Suppressor macrophage treated with lipopolysaccharide for 4 hours (primary cell): Measurements from ENCODE around the gene ARMC2.
"Not testable (repeated sequence)": the region's sequence is repeated elsewhere in the genome, so short reads cannot be mapped to it uniquely, and the experiment has no call there.

ENCODE experiments used
- DNase-seq: peaks from one replicate; pipeline ENCODE4 v3.0.0-alpha.2; 2020

The ARMC2 gene

DNA sequence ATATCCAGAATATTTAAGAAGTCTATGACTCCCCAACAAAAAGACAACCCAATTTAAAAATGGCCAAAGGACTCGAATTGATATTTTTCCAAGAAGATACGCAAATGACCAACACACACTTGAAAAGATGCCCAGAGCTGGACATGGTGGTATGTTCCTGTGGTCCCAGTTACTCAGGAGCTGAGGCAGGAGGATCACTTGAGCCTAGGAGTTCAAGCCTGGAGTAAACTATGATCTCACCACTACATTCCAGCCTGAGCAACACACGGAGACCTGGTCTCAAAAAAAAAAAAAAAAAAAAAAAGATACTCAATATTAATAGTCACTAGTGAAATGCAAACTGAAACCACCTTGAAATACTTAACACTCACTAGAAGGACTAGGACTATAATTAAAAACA, 12.2 kb upstream of the ARMC2 start:
- no peak for DNase-seq

- DNase-seq = peak; percentile 84
Measured at GRCh38 chr6:108837236-108837971, 10.8 kb upstream of the ARMC2 start.

GRCh38 chr6:108838101-108838717, 10.0 kb upstream of the ARMC2 start:
- no peak for DNase-seq

- DNase-seq = no peak
Measured at GRCh38 chr6:108839083-108839642, 9.1 kb upstream of the ARMC2 start.

DNA sequence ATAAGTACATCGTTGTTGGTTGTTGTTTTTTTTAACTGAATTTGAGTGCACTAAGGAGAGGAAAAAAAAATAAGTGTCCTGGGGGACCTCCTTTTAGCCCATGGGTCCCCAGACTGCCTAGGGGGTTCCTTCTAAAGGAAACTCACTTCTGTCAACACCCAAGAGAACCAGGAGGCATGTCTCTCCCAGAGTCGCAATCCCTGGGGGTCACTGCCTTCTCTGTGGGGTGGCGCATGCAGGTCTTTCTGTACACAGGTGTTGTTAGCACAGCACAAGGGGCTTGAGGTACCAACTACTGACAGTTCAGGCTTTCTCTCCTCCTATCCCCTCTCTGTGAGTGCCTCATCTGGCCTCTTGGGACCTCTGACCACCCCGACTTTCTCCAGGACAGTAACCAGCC, 7.3 kb upstream of the ARMC2 start:
- DNase-seq = no peak

- DNase-seq = peak; percentile 92
Measured at GRCh38 chr6:108841377-108841855, 6.8 kb upstream of the ARMC2 start.

DNA sequence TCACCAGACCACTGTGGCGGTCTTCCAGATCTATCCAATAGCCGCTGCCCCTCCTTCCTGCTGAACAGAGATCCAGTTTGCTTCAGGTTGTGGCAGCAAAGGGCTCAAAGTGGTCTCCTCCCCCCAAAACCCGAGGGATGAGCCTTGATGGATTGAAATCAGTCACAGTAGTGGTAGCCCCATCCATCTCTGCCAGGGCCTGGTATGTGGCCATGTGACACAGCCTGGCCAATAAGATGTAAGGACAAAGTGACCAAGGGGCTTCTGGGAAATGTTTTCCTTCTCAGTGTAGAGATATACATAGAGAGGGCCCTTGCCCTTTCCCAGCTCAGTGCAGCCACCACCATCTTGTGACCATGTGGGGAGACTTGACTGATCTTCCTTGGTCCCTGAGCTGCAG, 4.1 kb upstream of the ARMC2 start:
- no peak for DNase-seq

DNA sequence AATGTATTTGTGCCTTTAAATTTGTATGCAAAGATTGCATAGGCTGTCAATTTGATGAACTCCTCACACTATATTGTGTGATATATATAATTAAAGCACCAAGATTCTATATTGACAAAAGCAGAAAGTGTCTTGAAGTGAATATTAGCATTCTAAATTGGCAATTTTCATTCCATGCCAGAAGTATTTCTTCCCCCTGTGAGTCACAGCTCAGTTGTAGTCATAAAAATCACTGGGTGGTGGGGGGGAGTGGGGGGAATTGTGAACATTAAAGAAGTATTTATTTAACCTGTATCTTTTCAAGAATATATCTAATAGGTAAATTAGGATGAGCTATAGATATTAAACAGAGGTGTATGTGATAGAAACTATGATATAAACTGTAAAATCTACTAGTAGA, 3.1 kb upstream of the ARMC2 start:
- DNase-seq = no peak

GRCh38 chr6:108846101-108846500, 2.1 kb upstream of the ARMC2 start:
- peak; percentile 29 for DNase-seq

DNA sequence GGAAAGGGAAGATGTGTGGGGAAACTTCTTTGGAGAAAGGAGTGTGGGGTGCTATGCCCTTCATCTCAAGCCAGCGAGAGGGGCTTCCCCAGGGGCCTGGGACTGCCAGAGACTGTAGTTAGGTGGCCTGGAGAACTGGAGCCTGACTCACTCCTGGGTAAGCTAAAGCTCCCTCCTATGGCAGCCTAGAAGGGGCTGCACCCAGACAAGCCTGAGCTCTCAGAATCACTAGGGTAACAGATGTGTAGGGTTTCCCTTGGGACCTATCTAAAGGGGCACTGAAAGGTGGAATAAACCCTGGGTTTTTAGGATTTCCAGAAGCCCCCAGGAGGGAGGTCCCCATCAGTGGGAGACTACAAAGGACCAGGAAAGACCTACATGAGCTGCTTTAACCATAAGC, 1.6 kb upstream of the ARMC2 start:
- no peak for DNase-seq

- no peak for DNase-seq
Measured at GRCh38 chr6:108847738-108848115, 495 bp upstream of the ARMC2 start.

DNA sequence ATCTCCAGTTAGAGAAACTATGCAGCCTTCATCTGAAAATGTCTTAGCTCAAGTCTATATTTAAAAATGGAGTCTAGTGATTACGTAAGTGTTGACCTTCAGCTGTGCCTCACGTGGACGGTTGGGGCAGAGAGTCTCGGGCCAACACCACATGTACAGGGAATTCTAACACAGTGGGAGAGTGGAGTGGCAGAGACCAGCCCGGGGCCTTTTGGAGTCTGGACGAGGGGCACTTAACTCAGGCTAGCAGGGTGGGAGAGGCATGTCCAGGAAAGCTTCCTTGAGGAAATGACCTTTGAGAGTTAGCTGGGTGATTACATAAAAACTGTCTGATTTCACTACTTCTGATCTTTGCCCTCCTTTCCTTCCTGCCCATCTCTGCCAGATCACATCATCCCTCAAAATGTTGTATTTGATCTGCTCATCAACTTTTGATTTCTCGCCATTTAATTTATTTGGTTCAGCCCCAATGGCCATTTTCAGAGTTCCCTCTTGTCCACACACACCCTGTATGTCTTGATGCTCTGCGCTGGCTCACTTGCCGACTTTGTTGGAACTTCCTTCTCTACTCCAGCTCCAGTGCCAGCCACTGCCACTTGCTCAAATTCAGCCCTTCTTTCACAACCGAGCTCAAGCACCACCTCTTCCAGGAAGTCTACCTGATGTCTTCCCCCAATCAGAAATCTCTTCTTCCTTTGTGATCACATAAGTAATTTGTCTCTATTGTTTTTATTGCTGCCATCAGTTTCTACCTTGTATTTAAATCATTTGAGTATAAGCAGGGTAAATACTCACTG, 2.6 kb downstream of the ARMC2 start:
- peak; percentile 62 for DNase-seq

DNA sequence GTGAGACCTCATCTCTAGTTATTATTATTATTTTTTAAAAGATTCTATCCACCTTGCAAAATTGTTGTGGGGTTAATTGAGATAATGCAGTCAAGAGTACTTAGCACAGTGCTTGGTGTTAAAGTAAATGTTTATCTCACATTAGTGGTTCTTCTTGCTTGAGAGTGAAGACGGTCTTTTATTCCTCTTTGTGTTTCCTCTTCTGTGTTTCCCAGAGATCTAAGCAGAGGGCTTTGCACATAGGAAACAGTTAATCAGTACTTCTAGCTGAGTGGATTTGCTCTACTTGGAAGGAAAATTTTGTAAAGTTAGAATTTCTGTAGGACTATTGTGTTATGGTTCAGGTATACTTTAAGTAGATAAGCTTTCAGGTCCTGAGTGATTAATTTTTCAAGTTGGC, 3.5 kb downstream of the ARMC2 start:
- no peak for DNase-seq

- no peak for DNase-seq
Measured at GRCh38 chr6:108853077-108853476, 4.9 kb downstream of the ARMC2 start.

DNA sequence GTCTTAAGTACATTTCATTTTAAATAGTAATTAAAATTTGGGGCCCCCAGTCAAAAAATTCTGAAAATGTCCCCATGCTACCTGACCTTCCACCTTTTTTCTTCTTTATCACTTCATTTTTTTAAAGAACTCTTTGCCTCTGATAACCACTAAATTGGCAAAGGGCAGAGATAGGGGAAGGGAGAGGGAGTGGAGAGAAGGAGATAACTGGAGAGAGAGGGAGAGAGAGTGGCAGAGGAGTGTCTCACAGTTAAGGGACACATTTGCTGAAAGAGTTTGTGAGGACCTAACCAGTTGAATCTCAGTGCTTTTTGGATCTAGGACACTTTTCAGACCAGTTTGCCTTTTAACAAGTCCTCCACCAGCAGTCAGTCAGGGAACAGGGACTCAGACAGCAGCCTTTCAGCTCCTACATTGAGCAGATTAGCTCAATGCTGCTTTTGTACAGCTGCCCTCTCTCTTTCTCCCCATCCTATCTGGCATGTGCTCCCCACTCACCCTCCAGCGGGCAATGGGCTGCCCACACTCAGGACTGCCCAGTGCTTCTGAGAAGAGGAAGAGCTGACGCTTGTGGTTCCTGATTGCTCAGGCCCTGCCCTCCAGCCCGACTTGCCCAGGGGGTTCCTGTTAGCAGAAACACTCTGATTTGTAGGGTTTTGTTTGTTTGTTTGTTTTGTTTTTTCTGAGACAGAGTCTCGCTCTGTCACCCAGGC, 14.4 kb downstream of the ARMC2 start:
- DNase-seq = peak; percentile 83

- not testable (repeated sequence) for DNase-seq
Measured at GRCh38 chr6:108865751-108866286, 17.6 kb downstream of the ARMC2 start.

GRCh38 chr6:108866798-108867197, 18.6 kb downstream of the ARMC2 start:
- DNase-seq = no peak

DNA sequence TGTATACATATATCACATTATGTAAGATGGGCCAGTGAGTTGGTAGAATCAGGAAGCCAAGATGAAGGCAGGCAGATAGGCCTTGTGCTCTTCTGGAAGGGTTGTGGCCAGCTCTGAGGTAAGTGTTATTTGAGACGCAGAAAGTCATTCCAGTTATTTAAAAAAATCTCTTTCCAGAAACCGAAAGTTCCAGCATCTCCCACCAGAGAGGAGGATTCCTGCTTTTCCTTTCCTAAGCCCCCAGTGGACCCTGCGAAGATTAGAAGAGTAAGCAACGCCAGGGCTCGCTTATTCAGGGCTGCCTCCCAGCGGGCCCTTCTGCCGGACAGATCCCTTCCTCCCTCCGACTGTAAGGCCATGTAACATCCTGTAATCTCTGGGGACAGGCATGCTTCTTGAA, 20.4 kb downstream of the ARMC2 start:
- no peak for DNase-seq

- no peak for DNase-seq
Measured at GRCh38 chr6:108869876-108870275, 21.7 kb downstream of the ARMC2 start.

GRCh38 chr6:108870357-108870756, 22.1 kb downstream of the ARMC2 start:
- DNase-seq = no peak

DNA sequence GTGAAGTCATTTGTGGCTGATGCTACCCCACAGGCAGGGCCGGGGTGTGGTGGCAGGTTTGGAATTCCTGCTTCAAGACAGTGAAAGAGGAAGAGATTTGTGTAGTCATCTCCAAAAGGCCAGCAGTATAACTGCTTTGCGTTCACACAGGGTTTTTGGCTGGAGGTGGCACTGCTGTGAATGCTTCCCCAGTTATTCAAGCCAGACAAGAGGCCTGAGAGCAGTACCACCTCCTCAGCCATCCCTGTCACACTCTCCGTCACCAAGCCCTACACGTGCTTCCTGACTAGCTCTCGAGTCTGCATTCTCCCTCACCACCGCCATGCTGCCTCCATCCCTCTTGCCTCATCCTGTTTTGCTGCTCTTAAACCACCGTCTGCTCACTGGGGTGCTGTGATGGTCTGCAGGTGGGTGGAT, 23.9 kb downstream of the ARMC2 start:
- peak; percentile 65 for DNase-seq

GRCh38 chr6:108872575-108872974, 24.4 kb downstream of the ARMC2 start:
- no peak for DNase-seq

GRCh38 chr6:108873251-108873650, 25.0 kb downstream of the ARMC2 start:
- no peak for DNase-seq
